ENCODE data around the gene AHDC1.

DNA sequence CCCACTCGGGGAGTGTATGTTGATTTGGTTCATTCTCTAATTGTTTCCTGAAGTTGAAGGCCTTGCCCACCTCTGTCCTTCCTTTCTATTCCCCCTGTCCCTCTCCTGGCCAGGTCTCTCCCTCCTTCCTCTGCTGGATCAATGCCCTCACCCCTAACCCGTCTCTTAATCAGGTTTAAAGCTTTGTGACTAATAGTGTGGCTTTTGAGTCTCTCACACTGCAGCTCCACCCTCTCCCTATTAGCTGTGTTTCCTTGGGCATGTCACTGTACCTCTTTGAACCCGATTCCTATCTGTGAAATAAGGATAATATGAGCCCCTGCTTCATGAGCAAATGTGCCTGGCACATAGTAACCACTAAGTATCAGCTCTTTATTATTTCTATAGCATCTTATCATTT is 20.5 kb downstream of the AHDC1 start:
- TF ChIP-seq, protein P1, sequence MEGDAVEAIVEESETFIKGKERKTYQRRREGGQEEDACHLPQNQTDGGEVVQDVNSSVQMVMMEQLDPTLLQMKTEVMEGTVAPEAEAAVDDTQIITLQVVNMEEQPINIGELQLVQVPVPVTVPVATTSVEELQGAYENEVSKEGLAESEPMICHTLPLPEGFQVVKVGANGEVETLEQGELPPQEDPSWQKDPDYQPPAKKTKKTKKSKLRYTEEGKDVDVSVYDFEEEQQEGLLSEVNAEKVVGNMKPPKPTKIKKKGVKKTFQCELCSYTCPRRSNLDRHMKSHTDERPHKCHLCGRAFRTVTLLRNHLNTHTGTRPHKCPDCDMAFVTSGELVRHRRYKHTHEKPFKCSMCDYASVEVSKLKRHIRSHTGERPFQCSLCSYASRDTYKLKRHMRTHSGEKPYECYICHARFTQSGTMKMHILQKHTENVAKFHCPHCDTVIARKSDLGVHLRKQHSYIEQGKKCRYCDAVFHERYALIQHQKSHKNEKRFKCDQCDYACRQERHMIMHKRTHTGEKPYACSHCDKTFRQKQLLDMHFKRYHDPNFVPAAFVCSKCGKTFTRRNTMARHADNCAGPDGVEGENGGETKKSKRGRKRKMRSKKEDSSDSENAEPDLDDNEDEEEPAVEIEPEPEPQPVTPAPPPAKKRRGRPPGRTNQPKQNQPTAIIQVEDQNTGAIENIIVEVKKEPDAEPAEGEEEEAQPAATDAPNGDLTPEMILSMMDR (IDR thresholded peaks at IDR 0.05; ENCODE audit: low read depth, low read length, poor library complexity, severe bottlenecking), result no peak
- no peak for TF ChIP-seq EZH2phosphoT487 (IDR thresholded peaks at IDR 0.05; ENCODE audit: borderline replicate concordance, low read length)
